ENCODE results near the gene TET1. TPM values are rescaled to one million over a fixed set of nuclear protein-coding genes. Genes with fewer than 3 reads are reported as not detected.

The TET1 gene
- total and polyA plus RNA-seq, 2 of the 13 experiments (the other 11 are each of a cell fraction or from before 2014, with no cell fraction given): 6.9 to 7.3 TPM

DNA sequence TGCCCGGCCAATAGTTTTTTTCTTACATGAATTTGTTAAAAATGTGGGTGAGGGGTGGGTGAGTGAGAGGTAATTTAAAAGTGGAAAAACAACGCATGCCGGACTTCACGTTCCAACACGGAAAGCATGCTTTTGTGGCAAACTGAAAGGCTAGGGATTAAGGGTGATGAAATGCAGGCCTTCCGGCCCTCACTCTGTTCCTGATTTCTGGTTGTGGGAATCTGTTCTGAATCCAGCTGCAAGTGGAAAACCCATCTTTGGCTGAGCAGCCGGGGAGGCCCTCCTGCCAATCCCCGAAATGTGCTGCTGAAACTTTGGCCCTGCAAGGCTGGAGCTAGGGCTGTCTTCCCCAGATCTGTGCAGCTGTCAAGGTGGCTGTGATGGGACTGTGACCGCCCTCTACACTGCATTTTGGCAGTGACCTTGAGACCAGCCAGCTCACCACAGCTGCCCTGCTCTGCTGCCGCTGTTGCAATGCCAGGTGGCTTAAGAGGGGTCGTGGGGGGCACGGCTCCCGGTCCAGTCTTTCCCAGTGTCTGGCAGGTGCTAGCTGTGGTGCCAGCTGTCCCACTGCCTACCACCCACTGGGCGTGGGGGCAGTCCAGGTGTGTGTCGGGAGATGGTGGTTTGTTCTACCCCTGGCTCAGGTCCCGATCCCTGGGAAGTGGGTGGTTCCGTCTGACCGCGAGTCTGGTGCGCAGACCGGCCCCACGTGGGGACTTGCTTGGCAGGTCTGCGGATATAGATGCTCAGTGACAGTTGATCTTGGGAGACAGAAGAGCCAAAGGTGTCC lies 39.0 kb downstream of the TET1 start (continued):
- TF ChIP-seq ZNF589 (CRISPR knock-in tag; conservative IDR thresholded peaks at IDR 0.05) (no peak), SATB2 (CRISPR knock-in tag; IDR thresholded peaks at IDR 0.05) (no peak), NFRKB (IDR thresholded peaks at IDR 0.05) (no peak), ZNF564 (CRISPR knock-in tag; IDR thresholded peaks at IDR 0.05) (no peak), ZNF383 (CRISPR knock-in tag; IDR thresholded peaks at IDR 0.05; ENCODE audit: borderline replicate concordance) (no peak), ZNF484 (CRISPR knock-in tag; IDR thresholded peaks at IDR 0.05; ENCODE audit: borderline replicate concordance, low read depth) (no peak), ZNF230 (CRISPR knock-in tag; IDR thresholded peaks at IDR 0.05) (no peak; the same call in 1 of the 2 replicates), ZEB1 (IDR thresholded peaks at IDR 0.05; ENCODE audit: insufficient replicate concordance, low read depth) (no peak), KDM2A (CRISPR knock-in tag; IDR thresholded peaks at IDR 0.05; ENCODE audit: borderline replicate concordance, low read depth) (peak; percentile 69), POLR2AphosphoS2 (IDR thresholded peaks at IDR 0.05; ENCODE audit: low read depth, low read length) (no peak), SRY (CRISPR knock-in tag; IDR thresholded peaks at IDR 0.05) (no peak; the same call in 1 of the 2 replicates), ZBTB20 (CRISPR knock-in tag; IDR thresholded peaks at IDR 0.05; ENCODE audit: borderline replicate concordance, low read depth) (0 out of 2 replicates have a peak, but pooled peaks have one; percentile 30), EZH2 (conservative IDR thresholded peaks at IDR 0.05; ENCODE audit: low read depth, low read length) (no peak), ZNF501 (CRISPR knock-in tag; IDR thresholded peaks at IDR 0.05) (no peak), MLLT10 (CRISPR knock-in tag; IDR thresholded peaks at IDR 0.05) (no peak), ZBTB8A (CRISPR knock-in tag; IDR thresholded peaks at IDR 0.05; ENCODE audit: borderline replicate concordance, low read depth) (no peak), CAMTA2 (CRISPR knock-in tag; IDR thresholded peaks at IDR 0.05; ENCODE audit: borderline replicate concordance) (no peak), ARHGAP35 (CRISPR knock-in tag; IDR thresholded peaks at IDR 0.05; ENCODE audit: borderline replicate concordance) (no peak), KAT7 (CRISPR knock-in tag; IDR thresholded peaks at IDR 0.05; ENCODE audit: borderline replicate concordance) (0 out of 2 replicates have a peak, but pooled peaks have one; percentile 6), ZBTB21 (CRISPR knock-in tag; IDR thresholded peaks at IDR 0.05) (no peak)
- TF ChIP-seq, protein P1, sequence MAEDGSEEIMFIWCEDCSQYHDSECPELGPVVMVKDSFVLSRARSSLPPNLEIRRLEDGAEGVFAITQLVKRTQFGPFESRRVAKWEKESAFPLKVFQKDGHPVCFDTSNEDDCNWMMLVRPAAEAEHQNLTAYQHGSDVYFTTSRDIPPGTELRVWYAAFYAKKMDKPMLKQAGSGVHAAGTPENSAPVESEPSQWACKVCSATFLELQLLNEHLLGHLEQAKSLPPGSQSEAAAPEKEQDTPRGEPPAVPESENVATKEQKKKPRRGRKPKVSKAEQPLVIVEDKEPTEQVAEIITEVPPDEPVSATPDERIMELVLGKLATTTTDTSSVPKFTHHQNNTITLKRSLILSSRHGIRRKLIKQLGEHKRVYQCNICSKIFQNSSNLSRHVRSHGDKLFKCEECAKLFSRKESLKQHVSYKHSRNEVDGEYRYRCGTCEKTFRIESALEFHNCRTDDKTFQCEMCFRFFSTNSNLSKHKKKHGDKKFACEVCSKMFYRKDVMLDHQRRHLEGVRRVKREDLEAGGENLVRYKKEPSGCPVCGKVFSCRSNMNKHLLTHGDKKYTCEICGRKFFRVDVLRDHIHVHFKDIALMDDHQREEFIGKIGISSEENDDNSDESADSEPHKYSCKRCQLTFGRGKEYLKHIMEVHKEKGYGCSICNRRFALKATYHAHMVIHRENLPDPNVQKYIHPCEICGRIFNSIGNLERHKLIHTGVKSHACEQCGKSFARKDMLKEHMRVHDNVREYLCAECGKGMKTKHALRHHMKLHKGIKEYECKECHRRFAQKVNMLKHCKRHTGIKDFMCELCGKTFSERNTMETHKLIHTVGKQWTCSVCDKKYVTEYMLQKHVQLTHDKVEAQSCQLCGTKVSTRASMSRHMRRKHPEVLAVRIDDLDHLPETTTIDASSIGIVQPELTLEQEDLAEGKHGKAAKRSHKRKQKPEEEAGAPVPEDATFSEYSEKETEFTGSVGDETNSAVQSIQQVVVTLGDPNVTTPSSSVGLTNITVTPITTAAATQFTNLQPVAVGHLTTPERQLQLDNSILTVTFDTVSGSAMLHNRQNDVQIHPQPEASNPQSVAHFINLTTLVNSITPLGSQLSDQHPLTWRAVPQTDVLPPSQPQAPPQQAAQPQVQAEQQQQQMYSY (CRISPR knock-in tag; IDR thresholded peaks at IDR 0.05): peak; percentile 88
- TF ChIP-seq, protein P2, sequence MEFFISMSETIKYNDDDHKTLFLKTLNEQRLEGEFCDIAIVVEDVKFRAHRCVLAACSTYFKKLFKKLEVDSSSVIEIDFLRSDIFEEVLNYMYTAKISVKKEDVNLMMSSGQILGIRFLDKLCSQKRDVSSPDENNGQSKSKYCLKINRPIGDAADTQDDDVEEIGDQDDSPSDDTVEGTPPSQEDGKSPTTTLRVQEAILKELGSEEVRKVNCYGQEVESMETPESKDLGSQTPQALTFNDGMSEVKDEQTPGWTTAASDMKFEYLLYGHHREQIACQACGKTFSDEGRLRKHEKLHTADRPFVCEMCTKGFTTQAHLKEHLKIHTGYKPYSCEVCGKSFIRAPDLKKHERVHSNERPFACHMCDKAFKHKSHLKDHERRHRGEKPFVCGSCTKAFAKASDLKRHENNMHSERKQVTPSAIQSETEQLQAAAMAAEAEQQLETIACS (CRISPR knock-in tag; IDR thresholded peaks at IDR 0.05): no peak
- TF ChIP-seq, protein P3, sequence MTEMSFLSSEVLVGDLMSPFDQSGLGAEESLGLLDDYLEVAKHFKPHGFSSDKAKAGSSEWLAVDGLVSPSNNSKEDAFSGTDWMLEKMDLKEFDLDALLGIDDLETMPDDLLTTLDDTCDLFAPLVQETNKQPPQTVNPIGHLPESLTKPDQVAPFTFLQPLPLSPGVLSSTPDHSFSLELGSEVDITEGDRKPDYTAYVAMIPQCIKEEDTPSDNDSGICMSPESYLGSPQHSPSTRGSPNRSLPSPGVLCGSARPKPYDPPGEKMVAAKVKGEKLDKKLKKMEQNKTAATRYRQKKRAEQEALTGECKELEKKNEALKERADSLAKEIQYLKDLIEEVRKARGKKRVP (CRISPR knock-in tag; IDR thresholded peaks at IDR 0.05): peak in 1 of 2 experiments; percentile 80; a peak in 1 of 4 replicates

All from HepG2 (cell line).